H1 (cell line): ENCODE results near the gene ECPAS. TPM values are rescaled to one million over a fixed set of nuclear protein-coding genes. Genes with fewer than 3 reads are reported as not detected.

ENCODE experiments used
- CTCF ChIA-PET: fragments of 300-600 bp; sonication (Branson Sonifier 250); formaldehyde crosslinking; loops from one replicate; lab custom pipeline; 2021; ENCODE audit not compliant: partially characterized antibody; lab: Charles Lee
- POLR2A ChIA-PET: fragments of 300-600 bp; sonication (Branson Sonifier 250); formaldehyde crosslinking; loops from one replicate; lab custom pipeline; 2021; ENCODE audit warnings: inconsistent platforms; ENCODE audit not compliant: partially characterized antibody; lab: Charles Lee
- DNase-seq, 2 experiments: peaks; one replicate each; pipeline versions ENCODE4 v3.0.0 to v3.0.0-alpha.2; 2010 to 2022; ENCODE audit warnings: low spot score in 2 of 2, low read depth in 1 of 2, mixed read lengths in 1 of 2
- FAIRE-seq: peaks from 2 replicates; lab custom pipeline; 2011; peaks lifted over from hg19 to GRCh38; lab: Jason Lieb, UNC
- H2AFZ ChIP-seq: 2 replicates; pipeline ENCODE4 v1.8.1; 2012; ENCODE audit warnings: low read length, inconsistent platforms
- H2AK5ac ChIP-seq: 2 replicates; pipeline ENCODE4 v1.6.1; 2013; ENCODE audit warnings: low read depth, low read length
- H2BK120ac ChIP-seq: replicated peaks from 2 replicates; pipeline ENCODE3; 2013; ENCODE audit warnings: low read depth, low read length, inconsistent platforms
- H2BK12ac ChIP-seq: 2 replicates; pipeline ENCODE4 v1.6.1; 2013; ENCODE audit warnings: low read depth, low read length
- H2BK15ac ChIP-seq: 2 replicates; pipeline ENCODE4 v1.6.1; 2013; ENCODE audit warnings: low read length
- H2BK20ac ChIP-seq: 2 replicates; pipeline ENCODE4 v1.6.1; 2013; ENCODE audit warnings: low read length
- H2BK5ac ChIP-seq: 2 replicates; pipeline ENCODE4 v1.6.1; 2013; ENCODE audit warnings: low read depth, low read length
- H3K14ac ChIP-seq: 2 replicates; pipeline ENCODE4 v1.6.1; 2013; ENCODE audit warnings: inconsistent platforms; ENCODE audit not compliant: insufficient read length
- H3K18ac ChIP-seq: 2 replicates; pipeline ENCODE4 v1.6.1; 2013; ENCODE audit warnings: low read length; ENCODE audit errors: extremely low read depth
- H3K23ac ChIP-seq: 2 replicates; pipeline ENCODE4 v1.6.1; 2013; ENCODE audit warnings: inconsistent platforms; ENCODE audit not compliant: insufficient read length
- H3K23me2 ChIP-seq: 2 replicates; pipeline ENCODE4 v1.6.1; 2013; ENCODE audit warnings: low read depth, low read length
- H3K27ac ChIP-seq: 2 replicates; pipeline ENCODE4 v1.6.1; 2011; ENCODE audit warnings: low read depth, low read length, inconsistent platforms
- H3K27me3 ChIP-seq, 4 experiments: replicated peaks in 1 of 4; 1 replicate in 1 of 4; 2 replicates in 3 of 4; pipeline versions ENCODE4 v1.6.1 to v1.8.1; 2011 to 2013; ENCODE audit warnings: low read length in 3 of 4, mild to moderate bottlenecking in 3 of 4, inconsistent platforms in 2 of 4, mixed read lengths in 2 of 4, moderate library complexity in 1 of 4; ENCODE audit not compliant: control insufficient read depth in 3 of 4, insufficient read depth in 3 of 4; ENCODE audit errors: extremely low read depth in 1 of 4
- H3K36me3 ChIP-seq, 4 experiments: 2 replicates each; pipeline versions ENCODE4 v1.6.1 to v1.8.1; 2011 to 2013; ENCODE audit warnings: mild to moderate bottlenecking in 4 of 4, low read length in 3 of 4, moderate library complexity in 2 of 4, control low read depth in 1 of 4, inconsistent platforms in 1 of 4; ENCODE audit not compliant: insufficient read depth in 4 of 4, control insufficient read depth in 2 of 4
- H3K4ac ChIP-seq: replicated peaks from 2 replicates; pipeline ENCODE3; 2013; ENCODE audit warnings: low read length, low read depth, mixed read lengths, inconsistent platforms; ENCODE audit not compliant: insufficient read length
- H3K4me1 ChIP-seq, 4 experiments: replicated peaks in 1 of 4; 1 replicate in 1 of 4; 2 replicates in 3 of 4; pipeline versions ENCODE4 v1.6.1 to v1.8.1; 2011 to 2013; ENCODE audit warnings: low read length in 3 of 4, inconsistent platforms in 2 of 4, mixed read lengths in 1 of 4; ENCODE audit not compliant: insufficient read depth in 4 of 4, control insufficient read depth in 3 of 4
- H3K4me2 ChIP-seq, 2 experiments: 2 replicates each; pipeline versions ENCODE4 v1.6.1 to v1.8.1; 2011 to 2013; ENCODE audit warnings: low read depth in 2 of 2, low read length in 2 of 2, control low read depth in 1 of 2, inconsistent platforms in 1 of 2, mild to moderate bottlenecking in 1 of 2; ENCODE audit not compliant: insufficient read depth in 1 of 2
- H3K4me3 ChIP-seq, 4 experiments: fragments of 200-600, 300-600 bp in 1 of 4; sonication (generic), shearing (Covaris generic), sonication (Bioruptor Twin) in 1 of 4; 2 replicates each; pipeline versions ENCODE4 v1.5.1 to v1.8.1; 2011 to 2016; ENCODE audit warnings: low read length in 4 of 4, low read depth in 3 of 4, control low read depth in 2 of 4, inconsistent platforms in 2 of 4, mild to moderate bottlenecking in 2 of 4, mixed read lengths in 1 of 4, moderate library complexity in 1 of 4; ENCODE audit not compliant: insufficient read depth in 2 of 4; ENCODE audit errors: extremely low read depth in 1 of 4
- H3K56ac ChIP-seq: replicated peaks from 2 replicates; pipeline ENCODE3; 2013; ENCODE audit warnings: low read depth, mild to moderate bottlenecking, mixed read lengths, low read length, inconsistent platforms; ENCODE audit not compliant: insufficient read length
- H3K79me1 ChIP-seq: 2 replicates; pipeline ENCODE4 v1.6.1; 2013; ENCODE audit warnings: low read depth, low read length, control low read depth
- H3K79me2 ChIP-seq, 2 experiments: 2 replicates each; pipeline versions ENCODE4 v1.6.1 to v1.8.1; 2012 to 2013; ENCODE audit warnings: low read length in 2 of 2, mild to moderate bottlenecking in 2 of 2, inconsistent platforms in 1 of 2; ENCODE audit not compliant: insufficient read depth in 2 of 2, control insufficient read depth in 1 of 2
- H3K9ac ChIP-seq, 4 experiments: replicated peaks in 1 of 4; 1 replicate in 1 of 4; 2 replicates in 3 of 4; pipeline versions ENCODE4 v1.6.1 to v1.8.1; 2011 to 2013; ENCODE audit warnings: low read depth in 3 of 4, low read length in 3 of 4, control low read depth in 2 of 4, mild to moderate bottlenecking in 2 of 4, moderate library complexity in 2 of 4, inconsistent platforms in 1 of 4; ENCODE audit errors: extremely low read depth in 1 of 4
- H3K9me3 ChIP-seq, 2 experiments: 2 replicates each; pipeline versions ENCODE4 v1.6.1 to v1.8.1; 2012 to 2013; ENCODE audit warnings: mild to moderate bottlenecking in 2 of 2, moderate library complexity in 2 of 2, control low read depth in 1 of 2, inconsistent platforms in 1 of 2, low read depth in 1 of 2, low read length in 1 of 2, mixed read lengths in 1 of 2; ENCODE audit not compliant: insufficient read depth in 2 of 2
- H4K20me1 ChIP-seq, 2 experiments: replicated peaks in 1 of 2; 2 replicates each; pipeline versions ENCODE3 to v1.8.1; 2011 to 2013; ENCODE audit warnings: inconsistent platforms in 2 of 2, low read length in 2 of 2, mild to moderate bottlenecking in 1 of 2; ENCODE audit not compliant: insufficient read depth in 2 of 2, control insufficient read depth in 1 of 2
- H4K5ac ChIP-seq: 2 replicates; pipeline ENCODE4 v1.6.1; 2013; ENCODE audit warnings: low read length, low read depth, mixed read lengths, inconsistent platforms; ENCODE audit not compliant: insufficient read length
- H4K8ac ChIP-seq: 2 replicates; pipeline ENCODE4 v1.8.0; 2013; ENCODE audit warnings: mild to moderate bottlenecking, moderate library complexity, low read length, inconsistent platforms; ENCODE audit not compliant: insufficient read depth; ENCODE audit errors: extremely low read depth
- H4K91ac ChIP-seq: replicated peaks from 2 replicates; pipeline ENCODE3; 2013; ENCODE audit warnings: low read length, mixed read lengths, inconsistent platforms; ENCODE audit not compliant: insufficient read length
- ATF2 ChIP-seq: IDR thresholded peaks from 2 replicates; pipeline ENCODE4 v1.6.1; 2012; ENCODE audit warnings: low read length, inconsistent platforms
- BRCA1 ChIP-seq: IDR thresholded peaks from 2 replicates; pipeline ENCODE4 v1.6.1; 2012; ENCODE audit warnings: low read depth, low read length, improper control_type of control experiment
- CBX8 ChIP-seq: fragments of 300-800, 300-1000 bp; sonication (generic); IDR thresholded peaks from 2 replicates; pipeline ENCODE4 v1.7.1; 2016; ENCODE audit warnings: low read depth, low read length, borderline replicate concordance
- E2F6 ChIP-seq: IDR thresholded peaks from 2 replicates; pipeline ENCODE4 v1.6.1; 2012; ENCODE audit warnings: inconsistent platforms
- EGR1 ChIP-seq: IDR thresholded peaks from 2 replicates; pipeline ENCODE4 v1.6.1; 2011; ENCODE audit warnings: low read depth, low read length, borderline replicate concordance
- EZH2 ChIP-seq: fragments of 200-600 bp; sonication (generic); IDR thresholded peaks from 2 replicates; pipeline ENCODE4 v1.7.1; 2012; ENCODE audit warnings: low read depth, mild to moderate bottlenecking, moderate library complexity, low read length, inconsistent platforms; ENCODE audit not compliant: severe bottlenecking
- MAX ChIP-seq: IDR thresholded peaks from 2 replicates; pipeline ENCODE4 v1.6.1; 2012; ENCODE audit warnings: inconsistent platforms
- SAP30 ChIP-seq: fragments of 300-600 bp; sonication (generic); IDR thresholded peaks from 2 replicates; pipeline ENCODE4 v1.7.1; 2012; ENCODE audit warnings: low read length, moderate library complexity, mild to moderate bottlenecking, inconsistent platforms; ENCODE audit not compliant: insufficient read depth, insufficient replicate concordance
- SIX5 ChIP-seq: IDR thresholded peaks from 2 replicates; pipeline ENCODE4 v1.6.1; 2011; ENCODE audit warnings: mild to moderate bottlenecking, low read depth, low read length
- TCF12 ChIP-seq: IDR thresholded peaks from 2 replicates; pipeline ENCODE4 v1.6.1; 2011; ENCODE audit warnings: low read depth, mild to moderate bottlenecking, low read length
- YY1 ChIP-seq: IDR thresholded peaks from 2 replicates; pipeline ENCODE4 v1.6.1; 2011; ENCODE audit warnings: low read depth, mild to moderate bottlenecking, low read length
- WGBS, 2 experiments: shearing (Covaris generic) in 1 of 2; methylation state at CpG; one replicate each; pipeline versions ENCODE4 v1.1.6 to v1.1.7; 2013 to 2015; ENCODE audit warnings: low lambda C conversion rate in 2 of 2, mixed read lengths in 2 of 2, inconsistent platforms in 1 of 2, low coverage in 1 of 2, missing lambda C conversion rate in 1 of 2; ENCODE audit not compliant: insufficient replicate concordance in 2 of 2, insufficient coverage in 1 of 2, insufficient read length in 1 of 2; ENCODE audit errors: extremely low coverage in 1 of 2, missing lambda C conversion rate in 1 of 2; 5-methylcytosine and 5-hydroxymethylcytosine counted together
- polyA plus RNA-seq, 7 experiments: library from polyadenylated mRNA; depleted of rRNA in 3 of 7; stranded (reverse) in 5 of 7; unstranded in 2 of 7; fragments of >200 nt in 5 of 7; fragments of 200-250 nt in 2 of 7; gene quantifications; 1 replicate in 5 of 7; 2 replicates in 1 of 7; 4 replicates in 1 of 7; pipeline versions ENCODE4 v1.2.1 to v1.2.3, GENCODE V29; 2011 to 2013; ENCODE audit warnings: missing spikeins in 2 of 7, mixed read lengths in 2 of 7
- total RNA-seq: library from RNA; stranded (reverse); fragmentation: NEBNext Ultra II Directional; extraction: Animal tissue kit (Norgen Biotek cat#: 25700); gene quantifications from 2 replicates; pipeline ENCODE4 v1.2.1, GENCODE V29; 2021

The ECPAS gene
- total and polyA plus RNA-seq, 2 of the 8 experiments (the other 6 are each of a cell fraction or from before 2014, with no cell fraction given): 20.9 to 131 TPM

GRCh38 chr9:111320631-111321030 is 163.6 kb downstream of the ECPAS start:
- FAIRE-seq: no peak
- TF ChIP-seq E2F6: no peak
- TF ChIP-seq CBX8: no peak
- no peak for TF ChIP-seq TCF12
- TF ChIP-seq YY1: no peak
- TF ChIP-seq SAP30: no peak
- no peak for TF ChIP-seq ATF2
- no peak for TF ChIP-seq SIX5
- no peak for TF ChIP-seq BRCA1
- TF ChIP-seq MAX: no peak
- no peak for TF ChIP-seq EGR1
- no peak for TF ChIP-seq EZH2

More at GRCh38 chr9:111320631-111321030, 163.6 kb downstream of the ECPAS start:
- Histone ChIP-seq H3K36me3 (no peaks in the 10 kb centered on the region), H3K23ac (no peak overlapping the region), H3K79me2 (no peaks in the 10 kb centered on the region), H3K79me1 (no peaks in the 10 kb centered on the region), H3K4me3 (no peak overlapping the region), H2AK5ac (no peak overlapping the region), H3K9me3 (0 out of 4 replicates have a peak, but pooled peaks cover 0 to 3% of the 10 kb centered on the region in 2 experiments), H2BK5ac (no peak overlapping the region), H3K27ac (no peak overlapping the region), H3K56ac (no peak overlapping the region), H2AFZ (no peak overlapping the region), H3K4ac (no peak overlapping the region), H2BK12ac (no peak overlapping the region), H4K91ac (no peak overlapping the region), H3K18ac (no peak overlapping the region), H3K27me3 (no peaks in the 10 kb centered on the region), H3K4me2 (no peak overlapping the region), H3K9ac (no peak overlapping the region), H4K5ac (no peak overlapping the region), H3K4me1 (no peaks in the 10 kb centered on the region), H4K8ac (no peak overlapping the region), H3K14ac (no peak overlapping the region), H2BK20ac (no peak overlapping the region), H2BK15ac (no peak overlapping the region), H2BK120ac (no peak overlapping the region), H3K23me2 (no peaks in the 10 kb centered on the region; the same call in 1 of the 2 replicates), H4K20me1 (no peaks in the 10 kb centered on the region)
- 81% methylated on average over 3 of the region's 3 CpGs; no CpG with 5 or more reads in 1 of the 2 experiments for WGBS, 2 experiments
- ChIA-PET CTCF (no interaction called here), POLR2A (no interaction called here)
- DNase-seq: no peak
